ENCODE data around the gene FGFR1OP2. TPM values are rescaled to one million over a fixed set of nuclear protein-coding genes. Genes with fewer than 3 reads are reported as not detected.
"Not testable (repeated sequence)": the region's sequence is repeated elsewhere in the genome, so short reads cannot be mapped to it uniquely, and the experiment has no call there.

The FGFR1OP2 gene
- total RNA-seq, 1 experiment from 2014 or later, result 40.6 TPM

GRCh38 chr12:26895672-26896071, 42.6 kb upstream of the FGFR1OP2 start:
- ChIA-PET POLR2A (no interaction called here), CTCF (interaction anchor here (0.5 to 8.1 kb wide), 2 partner anchors 10 to 42 kb away, joined by 3 to 39 read pairs; no protein-coding TSS in a partner anchor)
- H3K36me3 Mint-ChIP-seq (ENCODE audit: insufficient read depth, unreplicated experiment), result peaks cover 26% of the 10 kb centered on the region

GRCh38 chr12:26896913-26897312, 41.4 kb upstream of the FGFR1OP2 start:
- no TSS peak for BruUV-seq (replicated peaks)
- TF ChIP-seq CTCF (IDR thresholded peaks at IDR 0.05; ENCODE audit: unreplicated experiment), result no peak
- H3K9me3 Mint-ChIP-seq (ENCODE audit: unreplicated experiment), result peaks cover 9% of the 10 kb centered on the region
- H3K27ac Mint-ChIP-seq (ENCODE audit: low read depth, unreplicated experiment), result no peak overlapping the region
- peaks cover 32% of the 10 kb centered on the region for H3K36me3 Mint-ChIP-seq (ENCODE audit: insufficient read depth, unreplicated experiment)
- H3K4me3 Mint-ChIP-seq (ENCODE audit: unreplicated experiment), result no peak overlapping the region
- CTCF ChIA-PET, result interaction anchor here (0.9 to 8.1 kb wide), 2 partner anchors 12 to 51 kb away, joined by 5 to 39 read pairs; no protein-coding TSS in a partner anchor
- POLR2A ChIA-PET, result no interaction called here
- intact Hi-C loops (cut with micrococcal nuclease), result no loop called here
- no peaks in the 10 kb centered on the region for H3K4me1 Mint-ChIP-seq (ENCODE audit: insufficient read depth, unreplicated experiment)
- no peaks in the 10 kb centered on the region for H3K27me3 Mint-ChIP-seq (ENCODE audit: insufficient read depth, unreplicated experiment)
- no peak for DNase-seq (ENCODE audit: unreplicated experiment)

More at GRCh38 chr12:26895672-26896071, 42.6 kb upstream of the FGFR1OP2 start:
- no TSS peak for BruUV-seq (replicated peaks)
- H3K4me1 Mint-ChIP-seq (ENCODE audit: insufficient read depth, unreplicated experiment), result no peaks in the 10 kb centered on the region
- no peak for DNase-seq (ENCODE audit: unreplicated experiment)
- H3K27ac Mint-ChIP-seq (ENCODE audit: low read depth, unreplicated experiment), result no peak overlapping the region
- H3K4me3 Mint-ChIP-seq (ENCODE audit: unreplicated experiment), result no peak overlapping the region
- intact Hi-C loops (cut with micrococcal nuclease), result no loop called here
- H3K27me3 Mint-ChIP-seq (ENCODE audit: insufficient read depth, unreplicated experiment), result no peaks in the 10 kb centered on the region
- H3K9me3 Mint-ChIP-seq (ENCODE audit: unreplicated experiment), result peaks cover 5% of the 10 kb centered on the region
- TF ChIP-seq CTCF (IDR thresholded peaks at IDR 0.05; ENCODE audit: unreplicated experiment), result no peak

- H3K27ac Mint-ChIP-seq (ENCODE audit: low read depth, unreplicated experiment); H3K27me3 Mint-ChIP-seq (ENCODE audit: insufficient read depth, unreplicated experiment); H3K4me1 Mint-ChIP-seq (ENCODE audit: insufficient read depth, unreplicated experiment); H3K4me3 Mint-ChIP-seq (ENCODE audit: unreplicated experiment); intact Hi-C loops (cut with micrococcal nuclease); DNase-seq (ENCODE audit: unreplicated experiment); BruUV-seq (replicated peaks): not testable (repeated sequence)
- H3K36me3 Mint-ChIP-seq (ENCODE audit: insufficient read depth, unreplicated experiment), result peaks cover 67% of the 10 kb centered on the region
- ChIA-PET POLR2A (interaction anchor here (0.7 to 1.0 kb wide), 3 partner anchors 8 to 206 kb away, joined by 3 to 4 read pairs (median 3); no protein-coding TSS in a partner anchor), CTCF (interaction anchor here (0.7 to 8.1 kb wide), 2 partner anchors 16 to 18 kb away, joined by 4 to 39 read pairs; no protein-coding TSS in a partner anchor)
- H3K9me3 Mint-ChIP-seq (ENCODE audit: unreplicated experiment), result peaks cover 21% of the 10 kb centered on the region
Measured at GRCh38 chr12:26903396-26903795, 34.9 kb upstream of the FGFR1OP2 start.

- Mint-ChIP-seq H3K27me3 (ENCODE audit: insufficient read depth, unreplicated experiment) (no peaks in the 10 kb centered on the region), H3K27ac (ENCODE audit: low read depth, unreplicated experiment) (no peak overlapping the region), H3K4me1 (ENCODE audit: insufficient read depth, unreplicated experiment) (no peaks in the 10 kb centered on the region), H3K36me3 (ENCODE audit: insufficient read depth, unreplicated experiment) (peaks cover 69% of the 10 kb centered on the region), H3K4me3 (ENCODE audit: unreplicated experiment) (no peak overlapping the region), H3K9me3 (ENCODE audit: unreplicated experiment) (peaks cover 15% of the 10 kb centered on the region)
- POLR2A ChIA-PET, result no interaction called here
- no TSS peak for BruUV-seq (replicated peaks)
- DNase-seq (ENCODE audit: unreplicated experiment), result no peak
- CTCF ChIA-PET, result no interaction called here
- TF ChIP-seq CTCF (IDR thresholded peaks at IDR 0.05; ENCODE audit: unreplicated experiment), result no peak
- intact Hi-C loops (cut with micrococcal nuclease), result no loop called here
Measured at GRCh38 chr12:26906024-26906423, 32.2 kb upstream of the FGFR1OP2 start.

GRCh38 chr12:26906704-26907103, 31.6 kb upstream of the FGFR1OP2 start:
- TF ChIP-seq CTCF (IDR thresholded peaks at IDR 0.05; ENCODE audit: unreplicated experiment), result no peak
- Mint-ChIP-seq H3K4me1 (ENCODE audit: insufficient read depth, unreplicated experiment) (no peaks in the 10 kb centered on the region), H3K27ac (ENCODE audit: low read depth, unreplicated experiment) (no peak overlapping the region), H3K36me3 (ENCODE audit: insufficient read depth, unreplicated experiment) (peaks cover 71% of the 10 kb centered on the region), H3K9me3 (ENCODE audit: unreplicated experiment) (peaks cover 14% of the 10 kb centered on the region), H3K4me3 (ENCODE audit: unreplicated experiment) (no peak overlapping the region), H3K27me3 (ENCODE audit: insufficient read depth, unreplicated experiment) (no peaks in the 10 kb centered on the region)
- ChIA-PET POLR2A (no interaction called here), CTCF (no interaction called here)
- no TSS peak for BruUV-seq (replicated peaks)
- no peak for DNase-seq (ENCODE audit: unreplicated experiment)
- intact Hi-C loops (cut with micrococcal nuclease), result no loop called here
